IPS-NIHi7 (cell line): Measurements from ENCODE around the gene STYX.
A peak's percentile ranks its signal among the peaks of the same experiment; 100 is the strongest.
"Not testable (repeated sequence)": the region's sequence is repeated elsewhere in the genome, so short reads cannot be mapped to it uniquely, and the experiment has no call there.

ENCODE experiments used
- DNase-seq: peaks from one replicate; pipeline ENCODE4 v3.0.0; 2012; ENCODE audit warnings: mixed read lengths; ENCODE audit errors: extremely low spot score

STYX gene

GRCh38 chr14:52724360-52724644, 5.7 kb upstream of the STYX start:
- no peak for DNase-seq

- DNase-seq = not testable (repeated sequence)
Measured at GRCh38 chr14:52727509-52727908, 2.5 kb upstream of the STYX start.

DNA sequence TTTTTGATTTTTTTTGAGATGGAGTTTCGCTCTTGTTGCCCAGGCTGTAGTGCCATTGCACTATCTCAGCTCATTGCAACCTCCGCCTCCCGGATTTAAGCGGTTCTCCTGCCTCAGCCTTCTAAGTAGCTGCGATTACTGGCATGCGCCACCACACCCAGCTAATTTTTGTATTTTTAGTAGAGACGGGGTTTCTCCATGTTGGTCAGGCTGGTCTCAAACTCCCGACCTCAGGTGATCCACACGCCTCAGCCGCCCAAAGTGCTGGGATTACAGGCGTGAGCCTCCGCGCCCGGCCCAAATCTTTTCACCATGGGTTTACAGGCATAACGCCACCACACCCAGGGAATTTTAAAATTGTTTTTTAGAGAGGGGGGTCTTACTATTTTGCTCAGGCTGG, 931 bp upstream of the STYX start:
- not testable (repeated sequence) for DNase-seq

GRCh38 chr14:52729585-52729924, 411 bp upstream of the STYX start:
- DNase-seq = no peak

DNA sequence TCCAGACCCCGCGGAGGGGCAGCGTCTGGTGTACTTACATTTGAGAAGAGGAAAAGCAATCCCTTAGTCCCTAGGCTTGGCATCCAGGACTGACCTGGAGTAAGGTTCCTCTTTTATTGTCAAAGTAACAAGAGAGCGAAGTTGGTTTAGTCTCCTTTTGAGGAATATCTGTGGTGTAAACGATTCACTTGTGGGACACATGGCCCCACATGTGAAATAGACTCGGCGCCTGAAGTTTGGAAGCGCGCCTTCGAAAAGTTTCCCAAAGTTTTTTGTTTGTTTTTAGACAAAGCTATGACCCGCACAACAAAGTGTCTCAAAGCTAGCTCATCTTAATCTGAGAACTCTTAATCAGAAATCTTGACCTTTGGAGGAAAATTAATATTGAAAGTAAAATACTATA, 744 bp downstream of the STYX start:
- DNase-seq = no peak

- DNase-seq = peak; percentile 8
Measured at GRCh38 chr14:52733824-52734223, 3.9 kb downstream of the STYX start.

GRCh38 chr14:52735921-52736489, 6.0 kb downstream of the STYX start:
- DNase-seq = peak; percentile 14

- DNase-seq = no peak
Measured at GRCh38 chr14:52738409-52738808, 8.4 kb downstream of the STYX start.

GRCh38 chr14:52740751-52741150, 10.8 kb downstream of the STYX start:
- DNase-seq = no peak

- DNase-seq = no peak
Measured at GRCh38 chr14:52741865-52742264, 11.9 kb downstream of the STYX start.

DNA sequence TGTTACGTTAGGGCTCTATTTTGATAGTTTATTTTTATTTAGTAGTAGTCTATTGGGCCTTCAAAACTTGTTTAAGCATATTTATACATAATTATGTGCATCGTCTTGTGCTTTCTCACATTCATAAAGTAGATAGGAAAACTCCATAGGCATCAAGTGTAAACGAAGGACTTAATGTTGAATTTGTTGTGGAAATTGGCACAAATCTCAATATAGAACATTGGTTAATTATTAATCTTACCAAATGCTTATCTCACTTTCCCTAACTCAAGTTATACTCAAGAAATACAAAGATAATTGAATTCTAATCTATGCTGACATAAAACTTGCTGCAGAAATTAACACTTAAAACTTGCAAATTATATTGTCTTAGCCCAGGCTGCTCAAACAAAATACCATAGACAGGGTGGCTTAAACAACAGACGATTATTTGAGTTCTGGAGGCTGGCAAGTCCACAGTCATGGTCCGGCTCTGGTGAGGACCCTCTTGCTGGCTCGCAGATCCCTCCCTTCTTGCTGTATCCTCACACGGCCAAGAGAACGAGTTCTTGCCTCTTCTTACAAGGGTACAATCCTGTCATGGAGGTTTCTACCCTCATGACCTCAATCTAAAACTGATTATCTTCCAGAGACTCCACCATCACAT, 18.8 kb downstream of the STYX start:
- DNase-seq = no peak

GRCh38 chr14:52755607-52756316, 25.8 kb downstream of the STYX start:
- no peak for DNase-seq

GRCh38 chr14:52759145-52759544, 29.2 kb downstream of the STYX start:
- no peak for DNase-seq

DNA sequence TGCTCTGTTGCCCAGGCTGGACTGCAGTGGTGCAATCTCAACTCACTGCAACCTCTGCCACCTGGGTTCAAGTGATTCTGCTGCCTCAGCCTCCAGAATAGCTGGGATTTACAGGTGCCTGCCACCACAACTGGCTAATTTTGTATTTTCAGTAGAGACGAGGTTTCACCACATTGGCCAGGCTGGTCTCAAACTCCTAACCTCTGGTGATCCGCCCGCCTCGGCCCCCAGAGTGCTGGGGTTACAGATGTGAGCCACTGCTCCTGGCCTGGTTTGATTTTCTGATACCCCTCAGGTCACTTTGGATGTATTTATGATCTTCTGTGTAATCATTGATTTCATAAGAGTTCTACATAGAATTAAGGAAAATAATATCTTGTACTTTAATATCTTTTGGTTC, 33.0 kb downstream of the STYX start:
- DNase-seq = not testable (repeated sequence)

GRCh38 chr14:52767058-52767833, 37.3 kb downstream of the STYX start:
- no peak for DNase-seq

- no peak for DNase-seq
Measured at GRCh38 chr14:52769887-52770286, 39.9 kb downstream of the STYX start.

DNA sequence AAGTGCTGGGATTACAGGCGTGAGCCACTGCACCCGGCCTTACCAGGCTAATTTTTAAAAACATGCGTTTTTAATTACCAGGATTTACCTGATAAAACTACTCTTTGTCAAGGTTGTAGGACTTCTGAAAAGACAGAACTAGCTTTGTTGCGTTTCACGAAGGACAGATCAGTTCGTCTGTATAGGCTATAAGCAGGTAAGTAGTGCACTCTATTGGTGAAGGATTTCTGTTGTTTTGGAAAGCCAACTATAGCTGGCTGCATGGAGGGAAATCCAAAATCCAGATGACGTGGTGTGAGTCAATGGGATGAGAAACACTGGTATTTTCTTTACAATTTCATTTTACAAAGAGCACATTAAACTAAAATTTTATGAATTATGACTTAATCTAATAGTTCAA, 46.9 kb downstream of the STYX start:
- peak; percentile 10 for DNase-seq

DNA sequence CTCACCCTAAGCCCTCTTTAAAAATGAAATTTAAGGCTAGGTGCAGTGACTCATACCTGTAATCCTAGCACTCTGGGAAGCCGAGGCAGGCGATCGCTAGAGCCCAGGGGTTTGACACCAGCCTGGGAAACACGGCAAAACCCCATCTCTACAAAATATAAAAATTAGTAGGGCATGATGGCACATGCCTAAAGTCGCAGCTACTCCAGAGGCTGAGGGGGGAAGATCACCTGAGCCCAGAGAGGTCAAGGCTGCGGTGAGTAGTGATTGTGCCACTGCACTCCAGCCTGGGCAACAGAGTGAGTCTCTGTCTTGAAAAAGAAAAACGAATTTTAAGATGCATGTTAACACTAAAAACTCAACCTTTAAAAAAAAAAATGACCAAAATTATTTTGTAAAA, 48.7 kb downstream of the STYX start:
- DNase-seq = no peak

DNA sequence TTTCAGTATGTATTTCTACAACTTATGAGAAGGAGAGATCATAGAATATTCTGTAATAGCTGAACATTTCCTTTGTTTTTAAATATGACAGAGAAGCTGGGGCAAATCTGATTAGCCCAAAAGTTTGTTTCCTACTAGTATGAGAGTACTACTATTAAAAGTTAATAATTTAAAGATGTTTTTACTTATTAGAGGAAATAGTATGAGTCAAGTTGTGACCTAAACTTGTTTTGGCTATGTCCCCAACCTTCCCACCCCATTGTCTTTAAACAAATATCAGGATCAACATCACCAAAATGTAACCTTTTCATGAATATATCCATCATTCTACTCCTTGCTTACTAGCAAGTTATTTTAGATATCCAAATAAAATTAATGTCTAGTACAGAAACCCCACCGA, 50.9 kb downstream of the STYX start:
- no peak for DNase-seq

DNA sequence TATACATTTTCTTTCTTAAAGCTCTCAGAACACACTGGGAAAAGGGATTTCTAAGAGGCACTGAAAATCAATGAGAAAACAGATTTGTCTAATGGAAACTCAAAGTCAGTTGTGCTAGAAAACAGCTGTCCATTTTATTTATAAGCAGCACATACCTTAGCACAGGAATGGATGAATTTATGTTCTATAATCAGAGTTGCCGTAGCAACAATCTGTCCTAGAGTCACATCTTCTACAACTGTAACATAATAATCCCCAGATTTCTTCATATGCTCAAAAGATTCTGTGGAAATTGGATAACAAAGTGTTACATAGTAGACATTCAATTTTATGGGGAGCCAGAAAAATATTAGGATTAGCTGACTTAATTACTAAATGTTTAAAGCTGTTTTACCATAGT, 51.7 kb downstream of the STYX start:
- no peak for DNase-seq

DNA sequence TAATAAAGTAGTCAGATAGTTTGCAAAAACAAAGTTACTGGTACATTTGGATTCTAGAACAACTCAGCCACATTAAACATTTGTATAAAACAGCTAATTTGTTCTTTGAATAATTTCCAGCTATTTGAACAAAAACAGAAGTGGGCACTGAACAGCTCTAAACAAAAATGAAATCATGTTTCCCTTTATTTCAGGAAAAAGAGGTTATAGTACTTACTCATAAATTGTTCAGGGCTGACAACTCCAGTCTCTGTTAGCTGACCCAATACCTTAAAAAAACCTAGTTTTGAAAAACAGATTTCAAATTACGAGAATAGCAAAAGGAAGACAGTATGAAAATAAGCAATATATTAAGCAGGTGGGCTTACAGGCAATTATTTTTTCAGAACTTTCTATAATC, 53.2 kb downstream of the STYX start:
- no peak for DNase-seq

GRCh38 chr14:52786887-52787286, 56.9 kb downstream of the STYX start:
- no peak for DNase-seq

- DNase-seq = no peak
Measured at GRCh38 chr14:52789118-52789517, 59.2 kb downstream of the STYX start.
